Thyroid gland (tissue), 4 donors: Measurements from ENCODE around the gene GOLGA2.

Experiments used
- POLR2A ChIP-seq, 2 donors: fragments of 450-650 bp; IDR thresholded peaks; one replicate each; pipeline ENCODE4 v1.6.1; 2017; ENCODE audit warnings: antibody characterized with exemption in 2 of 2, mild to moderate bottlenecking in 2 of 2, moderate library complexity in 1 of 2
- TF ChIP-seq, protein P1 (sequence below), 6 experiments: fragments of 200-600 bp in 3 of 6; fragments of 450-650 bp in 3 of 6; sonication (generic) in 3 of 6; IDR thresholded peaks; one replicate each; pipeline ENCODE4 v1.5.1; 2016 to 2019; ENCODE audit warnings: antibody characterized with exemption in 6 of 6, mild to moderate bottlenecking in 2 of 6, inconsistent platforms in 1 of 6, moderate library complexity in 1 of 6

DNA sequence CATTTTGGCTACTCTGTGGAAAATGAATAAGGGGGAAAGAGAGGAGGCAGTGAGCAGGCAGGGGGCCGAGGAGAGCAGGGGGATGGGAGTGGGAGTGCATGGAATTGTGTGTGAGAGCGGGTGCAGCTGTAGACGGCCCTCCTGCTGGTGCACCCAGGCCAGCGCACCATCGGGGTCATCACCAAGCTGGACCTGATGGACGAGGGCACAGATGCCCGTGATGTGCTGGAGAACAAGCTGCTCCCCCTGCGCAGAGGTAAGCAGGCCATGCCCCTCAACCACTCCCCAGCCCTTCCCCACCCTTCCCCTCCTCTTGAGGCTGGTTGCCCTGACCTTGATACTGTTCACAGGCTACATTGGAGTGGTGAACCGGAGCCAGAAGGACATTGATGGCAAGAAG lies 56.0 kb downstream of the GOLGA2 start:
- TF ChIP-seq, protein P1, sequence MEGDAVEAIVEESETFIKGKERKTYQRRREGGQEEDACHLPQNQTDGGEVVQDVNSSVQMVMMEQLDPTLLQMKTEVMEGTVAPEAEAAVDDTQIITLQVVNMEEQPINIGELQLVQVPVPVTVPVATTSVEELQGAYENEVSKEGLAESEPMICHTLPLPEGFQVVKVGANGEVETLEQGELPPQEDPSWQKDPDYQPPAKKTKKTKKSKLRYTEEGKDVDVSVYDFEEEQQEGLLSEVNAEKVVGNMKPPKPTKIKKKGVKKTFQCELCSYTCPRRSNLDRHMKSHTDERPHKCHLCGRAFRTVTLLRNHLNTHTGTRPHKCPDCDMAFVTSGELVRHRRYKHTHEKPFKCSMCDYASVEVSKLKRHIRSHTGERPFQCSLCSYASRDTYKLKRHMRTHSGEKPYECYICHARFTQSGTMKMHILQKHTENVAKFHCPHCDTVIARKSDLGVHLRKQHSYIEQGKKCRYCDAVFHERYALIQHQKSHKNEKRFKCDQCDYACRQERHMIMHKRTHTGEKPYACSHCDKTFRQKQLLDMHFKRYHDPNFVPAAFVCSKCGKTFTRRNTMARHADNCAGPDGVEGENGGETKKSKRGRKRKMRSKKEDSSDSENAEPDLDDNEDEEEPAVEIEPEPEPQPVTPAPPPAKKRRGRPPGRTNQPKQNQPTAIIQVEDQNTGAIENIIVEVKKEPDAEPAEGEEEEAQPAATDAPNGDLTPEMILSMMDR (IDR thresholded peaks at IDR 0.05): no peak
- TF ChIP-seq POLR2A (IDR thresholded peaks at IDR 0.05): no peak
